LNCAP (cell line): ENCODE measurements around the gene MTG2.

Source experiments
- CTCF ChIP-seq: fragments of 450-650 bp; IDR thresholded peaks from 2 replicates; pipeline ENCODE4 v1.5.1; 2017; ENCODE audit warnings: mild to moderate bottlenecking

Gene MTG2

GRCh38 chr20:62205618-62206387, 23.0 kb downstream of the MTG2 start:
- TF ChIP-seq CTCF = no peak

- no peak for TF ChIP-seq CTCF
These were observed 23.6 kb downstream of the MTG2 start for GRCh38 chr20:62206388-62206775.

DNA sequence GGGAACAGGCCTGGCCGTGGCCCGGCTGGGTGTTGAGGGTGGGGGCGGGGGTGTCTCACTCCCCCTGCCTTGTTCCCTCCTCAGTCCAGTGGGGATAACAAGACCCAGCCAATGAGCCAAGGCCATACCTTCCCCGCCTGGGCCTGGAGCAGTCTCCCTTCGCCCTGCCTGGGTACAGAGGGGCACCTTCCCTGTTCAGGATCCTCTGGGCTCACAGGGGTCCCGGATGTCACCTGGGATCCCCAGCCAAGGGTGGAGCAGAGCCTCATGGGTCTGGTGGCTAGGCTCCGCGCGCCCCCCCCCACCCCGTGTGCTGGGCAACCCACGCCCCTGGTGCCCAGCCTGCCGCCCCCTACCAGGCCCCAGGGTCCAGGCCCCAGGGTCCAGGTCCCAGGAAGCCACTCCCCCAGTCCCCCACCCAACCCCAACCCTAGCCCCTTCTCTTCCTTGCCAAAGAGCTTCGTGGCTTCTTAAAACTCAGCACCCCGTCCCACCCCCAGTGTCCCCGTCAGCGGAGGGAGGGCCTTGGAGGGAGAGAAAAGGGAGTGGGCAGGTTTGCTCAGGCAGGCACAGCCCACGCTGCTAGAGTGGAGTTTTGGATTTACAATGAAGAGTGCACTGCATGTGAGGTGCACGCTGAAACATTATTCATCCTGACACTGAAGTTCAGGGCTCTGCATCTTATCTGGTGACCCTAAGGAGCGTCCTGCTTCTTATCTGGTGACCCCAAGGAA, 25.4 kb downstream of the MTG2 start:
- no peak for TF ChIP-seq CTCF

DNA sequence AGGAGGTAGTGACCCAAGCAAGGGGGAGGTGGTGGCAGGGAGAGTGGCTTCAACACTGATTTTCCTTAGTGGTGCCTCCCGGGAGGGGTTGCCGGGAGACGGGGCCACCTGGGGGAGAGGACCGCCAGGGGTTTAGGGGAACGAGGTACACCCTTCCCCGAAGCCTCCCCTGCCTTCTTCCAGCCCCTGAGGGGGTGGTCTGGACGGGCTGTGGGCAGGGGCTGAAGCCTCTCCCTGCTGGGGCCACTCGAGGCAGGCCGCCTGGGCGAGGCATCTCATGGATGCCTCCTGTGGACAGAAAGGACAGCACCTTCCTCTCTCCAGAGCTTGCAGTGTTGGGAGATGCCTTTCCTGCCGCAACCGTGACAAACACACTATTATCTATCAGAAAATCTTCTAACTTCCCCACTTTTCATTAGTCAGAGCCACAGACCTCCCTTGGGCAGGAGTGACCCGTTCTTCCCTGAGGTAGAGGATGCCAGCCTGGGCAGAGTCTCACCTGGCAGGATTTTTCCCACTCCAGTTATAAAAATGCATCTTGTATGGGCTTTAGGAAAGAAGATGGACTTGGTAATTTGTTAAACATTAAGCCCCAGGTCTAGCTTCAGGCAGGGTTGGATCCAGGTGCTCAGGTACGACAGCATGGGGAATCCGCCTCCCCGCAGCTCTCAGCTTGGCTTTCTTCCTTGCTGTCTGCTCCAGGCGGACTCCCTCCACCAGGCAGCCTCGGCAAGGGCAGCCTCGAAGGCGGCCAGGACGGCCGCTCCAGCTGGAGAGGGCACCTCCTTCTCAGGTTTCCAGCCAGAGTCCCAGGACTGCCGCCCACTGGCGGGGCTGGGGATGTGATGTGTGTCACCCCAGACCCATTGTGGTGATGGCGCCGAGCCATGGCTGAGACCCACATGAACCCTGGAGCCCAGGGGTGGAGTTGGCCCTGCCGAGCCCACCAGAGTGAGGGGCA, 26.2 kb downstream of the MTG2 start:
- TF ChIP-seq CTCF = no peak

- no peak for TF ChIP-seq CTCF
These were observed 27.1 kb downstream of the MTG2 start for GRCh38 chr20:62209850-62210495.

GRCh38 chr20:62210496-62210855, 27.6 kb downstream of the MTG2 start:
- TF ChIP-seq CTCF = no peak

DNA sequence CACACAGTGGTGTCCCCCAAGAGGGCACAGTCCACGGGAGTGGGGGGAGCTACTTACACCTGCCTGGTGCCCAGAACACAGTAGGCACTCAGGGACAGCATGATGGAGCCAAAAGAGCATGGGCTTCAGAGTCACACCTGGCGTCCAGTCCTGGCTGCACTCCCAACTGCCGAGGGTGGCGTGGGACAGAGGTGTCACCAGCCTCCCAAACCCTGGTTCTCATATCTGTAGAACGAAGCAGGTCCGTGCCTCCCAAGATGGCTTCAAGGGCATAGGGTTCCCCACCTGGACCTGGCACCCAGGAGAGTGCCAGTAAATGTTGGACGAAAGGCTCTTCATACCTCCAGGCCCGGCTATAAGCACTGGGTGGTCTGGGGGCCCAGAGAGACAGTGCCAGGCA, 28.4 kb downstream of the MTG2 start:
- TF ChIP-seq CTCF = no peak
